GM13976 (cell line): ENCODE results near the gene KMT2D.
A peak's percentile ranks its signal among the peaks of the same experiment; 100 is the strongest.

Source experiments
- DNase-seq: peaks from one replicate; pipeline ENCODE4 v3.0.0; 2012; ENCODE audit warnings: low spot score
- in situ Hi-C: fragments of 300-500 bp; cut with MboI; formaldehyde crosslinking; loops from one replicate; pipeline ENCODE4 v1.12.0; 2022; ENCODE audit warnings: low sequenced_read_pairs, mixed read lengths, inconsistent platforms; ENCODE audit not compliant: unreplicated experiment
- TF ChIP-seq, protein P1 (sequence below): IDR thresholded peaks from 2 replicates; pipeline ENCODE4 v1.5.1; 2012; ENCODE audit warnings: borderline replicate concordance, mild to moderate bottlenecking; ENCODE audit not compliant: insufficient read depth; ENCODE audit errors: extremely low read depth, missing control alignments, control extremely low read depth

KMT2D gene

DNA sequence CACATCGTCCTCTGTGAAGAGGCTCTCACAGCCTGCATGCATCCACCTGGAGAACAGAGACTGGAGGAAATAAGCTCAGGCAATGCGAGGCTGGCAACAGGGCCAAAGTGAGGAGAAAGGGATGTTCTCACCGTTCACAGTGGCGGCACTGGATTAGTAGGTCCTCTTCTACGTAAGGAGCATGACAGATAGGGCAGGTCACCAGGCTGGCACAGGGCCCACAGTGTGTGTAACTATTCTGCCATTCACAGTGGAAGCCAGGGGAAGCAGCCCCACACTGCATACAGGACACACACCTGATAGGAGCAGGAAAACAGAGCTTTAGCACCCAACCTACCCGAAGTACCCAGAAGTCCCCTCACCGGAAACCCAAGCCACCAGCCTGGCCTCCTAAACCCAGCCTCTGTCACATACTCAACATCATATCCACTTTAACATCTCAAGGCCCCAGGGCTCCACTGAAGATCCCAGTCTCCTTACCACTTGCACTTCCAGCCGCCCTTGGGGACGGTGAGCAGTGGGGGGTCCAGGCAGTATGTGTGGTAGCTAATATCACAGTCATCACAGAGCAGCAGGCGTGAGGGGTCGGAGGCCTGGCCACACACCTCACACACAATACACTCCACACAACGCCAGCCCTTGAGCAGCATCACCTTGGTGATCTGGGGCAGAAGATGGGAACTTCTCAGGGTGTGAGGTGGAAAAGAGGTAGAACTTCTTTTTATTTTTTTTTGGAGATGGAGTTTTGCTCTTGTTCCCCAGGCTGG, 14.3 kb downstream of the KMT2D start:
- DNase-seq: no peak
- in situ Hi-C loops: no loop called here
- TF ChIP-seq, protein P1, sequence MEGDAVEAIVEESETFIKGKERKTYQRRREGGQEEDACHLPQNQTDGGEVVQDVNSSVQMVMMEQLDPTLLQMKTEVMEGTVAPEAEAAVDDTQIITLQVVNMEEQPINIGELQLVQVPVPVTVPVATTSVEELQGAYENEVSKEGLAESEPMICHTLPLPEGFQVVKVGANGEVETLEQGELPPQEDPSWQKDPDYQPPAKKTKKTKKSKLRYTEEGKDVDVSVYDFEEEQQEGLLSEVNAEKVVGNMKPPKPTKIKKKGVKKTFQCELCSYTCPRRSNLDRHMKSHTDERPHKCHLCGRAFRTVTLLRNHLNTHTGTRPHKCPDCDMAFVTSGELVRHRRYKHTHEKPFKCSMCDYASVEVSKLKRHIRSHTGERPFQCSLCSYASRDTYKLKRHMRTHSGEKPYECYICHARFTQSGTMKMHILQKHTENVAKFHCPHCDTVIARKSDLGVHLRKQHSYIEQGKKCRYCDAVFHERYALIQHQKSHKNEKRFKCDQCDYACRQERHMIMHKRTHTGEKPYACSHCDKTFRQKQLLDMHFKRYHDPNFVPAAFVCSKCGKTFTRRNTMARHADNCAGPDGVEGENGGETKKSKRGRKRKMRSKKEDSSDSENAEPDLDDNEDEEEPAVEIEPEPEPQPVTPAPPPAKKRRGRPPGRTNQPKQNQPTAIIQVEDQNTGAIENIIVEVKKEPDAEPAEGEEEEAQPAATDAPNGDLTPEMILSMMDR: no peak

DNA sequence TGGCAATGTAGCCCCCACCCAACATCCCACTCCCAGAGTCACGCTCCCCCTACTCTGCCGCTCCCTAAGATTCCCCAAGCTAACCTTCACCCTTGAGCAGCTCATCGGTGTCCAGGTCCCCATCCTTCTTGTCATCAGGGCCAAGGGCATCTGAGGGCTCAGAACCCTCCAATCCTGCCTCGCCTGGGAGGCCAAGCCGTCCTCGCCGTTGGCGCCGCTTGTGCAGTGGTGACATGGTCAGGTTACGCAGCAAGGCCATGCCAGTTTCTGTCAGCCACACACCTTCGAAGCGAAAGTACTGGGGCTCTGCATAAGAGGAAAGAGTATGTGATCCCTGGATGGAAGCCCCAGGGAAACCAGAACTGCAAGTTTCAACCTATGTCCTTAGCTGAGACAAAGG, 15.9 kb downstream of the KMT2D start:
- in situ Hi-C loops: no loop called here
- DNase-seq: no peak
- TF ChIP-seq, protein P1: no peak

DNA sequence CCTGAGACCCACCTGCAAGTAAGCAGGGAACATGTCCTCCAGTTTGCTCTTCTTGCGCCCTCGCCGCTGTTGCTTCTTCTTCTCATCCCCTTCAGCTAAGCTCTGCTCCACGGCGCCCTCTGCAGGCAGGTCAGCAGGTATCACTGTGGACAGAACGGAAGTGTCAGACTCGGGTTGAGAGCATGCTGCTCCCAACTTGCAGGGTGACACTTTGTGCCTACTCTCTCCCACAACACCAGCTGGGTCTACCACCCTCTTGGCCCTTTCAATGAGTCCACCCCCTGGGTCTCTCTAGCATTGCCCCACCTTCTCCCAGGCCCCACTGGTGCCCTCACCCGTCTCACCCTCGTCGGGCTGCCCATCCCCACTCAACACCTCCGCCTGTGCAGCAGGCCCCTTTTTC, 16.7 kb downstream of the KMT2D start:
- in situ Hi-C loops: no loop called here
- peak; percentile 90 for DNase-seq
- TF ChIP-seq, protein P1: peak; percentile 87

DNA sequence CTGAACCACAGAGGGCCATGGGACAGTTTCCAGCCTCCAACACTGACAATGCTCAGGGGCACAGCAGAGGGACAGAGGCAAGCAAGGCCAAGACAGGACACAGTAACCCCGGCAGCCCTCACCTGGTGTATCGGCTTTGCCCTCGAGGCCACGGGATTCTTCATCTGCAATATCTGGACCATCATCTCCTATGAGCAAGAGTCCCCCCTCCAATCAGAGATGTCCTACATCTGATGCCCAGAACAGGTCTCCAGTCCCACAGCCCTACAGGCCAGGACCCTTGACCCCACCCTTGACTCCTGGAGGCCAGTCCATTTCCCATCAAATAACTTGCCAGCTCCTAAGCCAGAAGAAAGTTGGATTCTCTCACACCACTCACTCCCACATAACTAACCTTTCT, 17.4 kb downstream of the KMT2D start:
- no peak for DNase-seq
- TF ChIP-seq, protein P1: no peak
- in situ Hi-C loops: no loop called here

DNA sequence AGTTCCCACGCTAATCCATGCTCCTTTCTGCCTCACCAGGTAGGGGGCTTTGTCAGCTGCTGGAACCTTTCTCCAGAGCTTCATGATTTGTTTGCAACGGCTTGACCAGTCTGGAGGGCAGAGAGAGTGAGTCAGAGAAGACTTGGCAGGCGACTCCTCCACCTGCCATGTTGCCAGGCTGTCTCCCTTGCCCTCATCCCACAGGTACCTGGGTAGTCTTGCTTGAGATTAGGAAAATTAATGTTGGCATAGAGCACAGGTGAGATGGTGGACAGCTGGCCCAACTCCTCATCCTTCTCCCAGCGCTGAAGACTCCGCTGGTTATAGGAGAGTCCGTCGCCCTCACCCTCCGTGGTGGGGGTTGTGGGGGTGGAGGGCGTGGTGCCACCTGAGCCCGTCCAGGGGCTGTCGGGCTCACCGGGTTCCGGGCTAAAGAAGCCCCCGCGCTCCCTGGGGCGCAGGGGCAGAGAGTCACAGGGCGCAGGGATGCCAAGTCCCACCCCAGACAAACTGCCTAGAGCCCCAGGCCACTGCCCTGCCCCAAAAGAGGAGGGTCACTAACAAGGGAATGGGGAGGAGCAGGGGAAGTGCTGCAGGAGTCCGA, 18.6 kb downstream of the KMT2D start:
- TF ChIP-seq, protein P1: no peak
- in situ Hi-C loops: no loop called here
- no peak for DNase-seq

DNA sequence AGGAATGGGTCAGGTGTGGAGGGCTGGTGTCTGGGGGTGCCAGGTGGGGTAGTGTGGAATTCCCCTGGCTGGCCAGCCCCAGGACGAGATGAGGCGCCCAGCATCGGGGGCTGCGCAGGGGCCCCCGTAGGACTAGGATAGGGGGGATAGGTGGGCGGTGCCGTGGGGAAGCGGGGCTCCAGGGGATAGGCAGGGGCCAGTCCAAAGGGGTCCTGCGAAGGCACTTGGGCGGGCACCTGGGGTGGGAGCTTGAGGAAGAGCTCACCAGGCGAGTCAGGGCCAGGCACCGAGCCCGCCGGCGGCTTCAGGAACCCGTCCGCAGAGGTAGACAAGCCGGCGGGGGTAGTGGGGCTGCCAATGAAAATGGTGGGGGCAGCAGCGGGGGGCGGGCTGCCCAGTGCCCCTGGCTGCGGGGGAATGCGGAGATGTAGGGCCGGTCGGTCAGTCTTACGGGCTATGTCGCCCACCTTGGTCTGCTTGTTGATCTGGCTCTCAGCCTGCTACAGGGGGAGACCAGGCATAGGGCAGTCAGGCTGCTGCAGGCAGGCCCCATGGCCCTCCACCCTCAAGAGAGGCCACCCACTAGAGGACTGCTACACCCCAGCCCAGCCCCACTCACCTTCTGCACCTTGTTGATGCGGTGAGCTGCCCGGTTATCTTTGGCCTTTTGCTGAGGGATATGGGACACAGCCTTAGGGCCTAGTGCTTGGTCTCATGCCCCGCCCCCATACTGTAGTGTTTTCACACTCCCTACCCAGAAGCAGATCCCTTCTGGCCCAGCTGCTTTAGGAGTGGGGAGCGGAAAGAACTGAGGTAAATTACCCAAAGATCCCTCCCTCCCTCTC, 19.3 kb downstream of the KMT2D start:
- in situ Hi-C loops: no loop called here
- DNase-seq: no peak
- TF ChIP-seq, protein P1: no peak
